Sigmoid colon (tissue), 7 donors: Measurements from ENCODE around the gene PTPRU. TPM values are rescaled to one million over a fixed set of nuclear protein-coding genes. Genes with fewer than 3 reads are reported as not detected.

Experiments
- DNase-seq: peaks from one replicate; pipeline ENCODE4 v3.0.0-alpha.2; 2019
- H3K27ac ChIP-seq, 4 donors: fragments of 200-600 bp; sonication (generic); one replicate each; pipeline ENCODE4 v1.5.1; 2016 to 2019; ENCODE audit warnings: mild to moderate bottlenecking in 1 of 4
- H3K27me3 ChIP-seq, 3 donors: fragments of 200-600 bp; sonication (generic); one replicate each; pipeline ENCODE4 v1.5.1; 2019; ENCODE audit warnings: mild to moderate bottlenecking in 1 of 3
- H3K36me3 ChIP-seq, 4 donors: fragments of 200-600 bp; sonication (generic); one replicate each; pipeline ENCODE4 v1.5.1; 2016 to 2019
- H3K4me1 ChIP-seq, 4 donors: fragments of 200-600 bp; sonication (generic); one replicate each; pipeline ENCODE4 v1.5.1; 2017 to 2019
- H3K4me3 ChIP-seq, 4 donors: fragments of 200-600 bp; sonication (generic); one replicate each; pipeline ENCODE4 v1.5.1; 2017 to 2019; ENCODE audit warnings: mild to moderate bottlenecking in 2 of 4, moderate library complexity in 1 of 4
- H3K9me3 ChIP-seq, 4 donors: fragments of 200-600 bp in 3 of 4; sonication (generic) in 3 of 4; one replicate each; pipeline versions ENCODE4 v1.5.1 to v1.6.1; 2013 to 2019
- CTCF ChIP-seq, 4 experiments: fragments of 450-650 bp in 3 of 4; fragments of 200-600 bp in 1 of 4; IDR thresholded peaks; one replicate each; pipeline ENCODE4 v1.5.1; 2016 to 2019; ENCODE audit warnings: antibody characterized with exemption in 4 of 4, mild to moderate bottlenecking in 3 of 4, moderate library complexity in 2 of 4
- EP300 ChIP-seq, 4 donors: sonication (generic); formaldehyde crosslinking; IDR thresholded peaks; one replicate each; pipeline ENCODE4 v1.6.1; 2017; ENCODE audit warnings: antibody characterized with exemption in 4 of 4
- POLR2A ChIP-seq, 2 donors: fragments of 450-650 bp; IDR thresholded peaks; one replicate each; pipeline ENCODE4 v1.6.1; 2016; ENCODE audit warnings: antibody characterized with exemption in 2 of 2, mild to moderate bottlenecking in 2 of 2, moderate library complexity in 2 of 2
- POLR2AphosphoS5 ChIP-seq, 4 donors: sonication (generic); formaldehyde crosslinking; IDR thresholded peaks; one replicate each; pipeline ENCODE4 v1.6.1; 2017; ENCODE audit warnings: antibody characterized with exemption in 4 of 4
- WGBS, 2 donors: extraction: QIAGEN DNeasy Blood & Tissue Kit; methylation state at CpG; one replicate each; pipeline ENCODE4 v1.1.7; 2013; 5-methylcytosine and 5-hydroxymethylcytosine counted together
- intact Hi-C: fragments of 100-400 bp; cut with DNase I; formaldehyde crosslinking; loops from one replicate; pipeline ENCODE4 v1.15.1; 2023
- polyA plus RNA-seq, 3 donors: library from polyadenylated mRNA; stranded (reverse); fragments of 200-250 nt; gene quantifications; one replicate each; pipeline ENCODE4 v1.2.3, GENCODE V29; 2013
- total RNA-seq, 4 donors: library from RNA; depleted of rRNA; stranded (reverse); fragments of >200 nt; gene quantifications; one replicate each; pipeline ENCODE4 v1.1.0, GENCODE V29; 2016
- donor health status: healthy with polysubstance abuse.
- donor health status: Bipolar disorder and iron deficiency.
- donor health status: healthy.

PTPRU gene
- total and polyA plus RNA-seq, 7 donors: 0.92 to 35.7 (median 8.2) TPM

- no peaks in the 10 kb centered on the region for H3K27me3 ChIP-seq
- TF ChIP-seq POLR2A (IDR thresholded peaks at IDR 0.05): no peak
- no peak for TF ChIP-seq EP300 (IDR thresholded peaks at IDR 0.05)
- TF ChIP-seq CTCF (IDR thresholded peaks at IDR 0.05): no peak
- peaks cover 0 to 24% (median 0%) of the 10 kb centered on the region in 4 donors for H3K36me3 ChIP-seq
- no peak overlapping the region for H3K27ac ChIP-seq
- H3K4me1 ChIP-seq: no peaks in the 10 kb centered on the region
- no peaks in the 10 kb centered on the region for H3K9me3 ChIP-seq
- no peak for DNase-seq
- no peak overlapping the region for H3K4me3 ChIP-seq
- WGBS, 2 donors: 89 to 90% methylated on average over 2 of the region's 2 CpGs
- intact Hi-C loops: no loop called here
Observed at GRCh38 chr1:29321176-29321575, 84.9 kb downstream of the PTPRU start.

- Histone ChIP-seq H3K36me3 (peaks cover 0 to 16% (median 0%) of the 10 kb centered on the region in 4 donors), H3K9me3 (no peaks in the 10 kb centered on the region), H3K4me1 (no peaks in the 10 kb centered on the region), H3K27me3 (no peaks in the 10 kb centered on the region), H3K4me3 (no peak overlapping the region), H3K27ac (no peak overlapping the region)
- WGBS, 2 donors: 81 to 85% methylated on average over 8 of the region's 8 CpGs
- DNase-seq: no peak
- intact Hi-C loops: no loop called here
- no peak for TF ChIP-seq EP300 (IDR thresholded peaks at IDR 0.05)
- TF ChIP-seq CTCF (IDR thresholded peaks at IDR 0.05): no peak
- no peak for TF ChIP-seq POLR2AphosphoS5 (IDR thresholded peaks at IDR 0.05)
- no peak for TF ChIP-seq POLR2A (IDR thresholded peaks at IDR 0.05)
Observed at GRCh38 chr1:29322147-29322694, 85.9 kb downstream of the PTPRU start.

- intact Hi-C loops: no loop called here
- WGBS, 2 donors: 89 to 90% methylated on average over 12 of the region's 12 CpGs
- Histone ChIP-seq H3K36me3 (peaks cover 0 to 12% (median 0%) of the 10 kb centered on the region in 4 donors), H3K4me1 (no peaks in the 10 kb centered on the region), H3K9me3 (no peaks in the 10 kb centered on the region), H3K27me3 (no peaks in the 10 kb centered on the region), H3K4me3 (no peak overlapping the region), H3K27ac (no peak overlapping the region)
- peak; percentile 46 for DNase-seq
- no peak for TF ChIP-seq CTCF (IDR thresholded peaks at IDR 0.05)
- TF ChIP-seq POLR2AphosphoS5 (IDR thresholded peaks at IDR 0.05): no peak
- no peak for TF ChIP-seq POLR2A (IDR thresholded peaks at IDR 0.05)
- TF ChIP-seq EP300 (IDR thresholded peaks at IDR 0.05): no peak
Observed at GRCh38 chr1:29322861-29323585, 86.7 kb downstream of the PTPRU start.

- H3K4me3 ChIP-seq: no peak overlapping the region
- H3K27me3 ChIP-seq: no peaks in the 10 kb centered on the region
- H3K36me3 ChIP-seq: peaks cover 0 to 12% (median 0%) of the 10 kb centered on the region in 4 donors
- H3K9me3 ChIP-seq: no peaks in the 10 kb centered on the region
- 93% methylated on average over 8 of the region's 8 CpGs for WGBS, 2 donors
- DNase-seq: no peak
- no peaks in the 10 kb centered on the region for H3K4me1 ChIP-seq
- intact Hi-C loops: no loop called here
- no peak for TF ChIP-seq POLR2AphosphoS5 (IDR thresholded peaks at IDR 0.05)
- no peak for TF ChIP-seq CTCF (IDR thresholded peaks at IDR 0.05)
- TF ChIP-seq POLR2A (IDR thresholded peaks at IDR 0.05): no peak
- no peak for TF ChIP-seq EP300 (IDR thresholded peaks at IDR 0.05)
- no peak overlapping the region for H3K27ac ChIP-seq
Observed at GRCh38 chr1:29323636-29324035, 87.3 kb downstream of the PTPRU start.
